AG09309 (cell line): ENCODE results near the gene CACNB2.

Experiments used
- DNase-seq: peaks from one replicate; pipeline ENCODE4 v3.0.0-alpha.2; 2010; ENCODE audit warnings: low read depth
- H3K4me3 ChIP-seq: 2 replicates; pipeline ENCODE4 v1.5.1; 2011; ENCODE audit warnings: mild to moderate bottlenecking, low read depth, low read length, moderate library complexity; ENCODE audit not compliant: control insufficient read depth
- TF ChIP-seq, protein P1 (sequence below): IDR thresholded peaks from 2 replicates; pipeline ENCODE4 v1.5.1; 2011; ENCODE audit warnings: mild to moderate bottlenecking, low read depth, low read length, inconsistent platforms; ENCODE audit not compliant: insufficient read depth, control insufficient read depth; ENCODE audit errors: missing control alignments

Gene CACNB2

GRCh38 chr10:18417950-18418527, 277.8 kb downstream of the CACNB2 start:
- no peak overlapping the region for H3K4me3 ChIP-seq
- TF ChIP-seq, protein P1, sequence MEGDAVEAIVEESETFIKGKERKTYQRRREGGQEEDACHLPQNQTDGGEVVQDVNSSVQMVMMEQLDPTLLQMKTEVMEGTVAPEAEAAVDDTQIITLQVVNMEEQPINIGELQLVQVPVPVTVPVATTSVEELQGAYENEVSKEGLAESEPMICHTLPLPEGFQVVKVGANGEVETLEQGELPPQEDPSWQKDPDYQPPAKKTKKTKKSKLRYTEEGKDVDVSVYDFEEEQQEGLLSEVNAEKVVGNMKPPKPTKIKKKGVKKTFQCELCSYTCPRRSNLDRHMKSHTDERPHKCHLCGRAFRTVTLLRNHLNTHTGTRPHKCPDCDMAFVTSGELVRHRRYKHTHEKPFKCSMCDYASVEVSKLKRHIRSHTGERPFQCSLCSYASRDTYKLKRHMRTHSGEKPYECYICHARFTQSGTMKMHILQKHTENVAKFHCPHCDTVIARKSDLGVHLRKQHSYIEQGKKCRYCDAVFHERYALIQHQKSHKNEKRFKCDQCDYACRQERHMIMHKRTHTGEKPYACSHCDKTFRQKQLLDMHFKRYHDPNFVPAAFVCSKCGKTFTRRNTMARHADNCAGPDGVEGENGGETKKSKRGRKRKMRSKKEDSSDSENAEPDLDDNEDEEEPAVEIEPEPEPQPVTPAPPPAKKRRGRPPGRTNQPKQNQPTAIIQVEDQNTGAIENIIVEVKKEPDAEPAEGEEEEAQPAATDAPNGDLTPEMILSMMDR, result no peak
- DNase-seq, result no peak

- TF ChIP-seq, protein P1, result no peak
- no peak overlapping the region for H3K4me3 ChIP-seq
- DNase-seq, result no peak
Observed at GRCh38 chr10:18418541-18419215, 278.5 kb downstream of the CACNB2 start.

GRCh38 chr10:18419945-18420344, 279.7 kb downstream of the CACNB2 start:
- H3K4me3 ChIP-seq, result no peak overlapping the region
- TF ChIP-seq, protein P1, result no peak
- DNase-seq, result no peak

- TF ChIP-seq, protein P1, result no peak
- no peak overlapping the region for H3K4me3 ChIP-seq
- DNase-seq, result no peak
Observed at GRCh38 chr10:18421726-18422293, 281.6 kb downstream of the CACNB2 start.

DNA sequence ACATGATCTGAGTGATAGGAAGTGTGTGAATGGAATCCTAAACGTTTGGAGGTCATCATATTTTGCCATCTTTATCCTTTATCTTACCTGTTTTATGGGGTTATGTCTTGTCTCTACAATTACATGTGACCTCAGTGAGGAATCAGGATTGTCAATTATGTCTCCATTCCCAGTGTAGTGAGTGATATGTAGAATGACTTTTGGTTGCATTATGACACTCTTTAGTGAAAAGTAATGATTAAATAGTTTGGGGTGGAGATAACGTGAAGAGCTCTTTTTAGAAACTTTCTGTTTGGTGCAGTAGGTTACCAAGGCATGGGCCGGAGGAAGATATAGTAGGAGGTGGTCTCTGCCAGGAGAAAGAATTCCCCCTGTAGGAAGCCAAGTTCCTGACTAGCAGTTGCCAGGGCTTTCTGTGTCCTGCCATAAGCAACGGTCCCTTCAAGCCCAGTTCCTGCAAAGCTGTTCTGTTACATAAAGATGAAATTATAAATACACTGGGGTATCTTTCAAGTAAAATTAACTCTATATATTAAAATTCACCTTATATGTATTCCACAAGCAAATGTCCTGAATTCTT, 282.9 kb downstream of the CACNB2 start:
- TF ChIP-seq, protein P1, result no peak
- DNase-seq, result no peak
- H3K4me3 ChIP-seq, result no peak overlapping the region

DNA sequence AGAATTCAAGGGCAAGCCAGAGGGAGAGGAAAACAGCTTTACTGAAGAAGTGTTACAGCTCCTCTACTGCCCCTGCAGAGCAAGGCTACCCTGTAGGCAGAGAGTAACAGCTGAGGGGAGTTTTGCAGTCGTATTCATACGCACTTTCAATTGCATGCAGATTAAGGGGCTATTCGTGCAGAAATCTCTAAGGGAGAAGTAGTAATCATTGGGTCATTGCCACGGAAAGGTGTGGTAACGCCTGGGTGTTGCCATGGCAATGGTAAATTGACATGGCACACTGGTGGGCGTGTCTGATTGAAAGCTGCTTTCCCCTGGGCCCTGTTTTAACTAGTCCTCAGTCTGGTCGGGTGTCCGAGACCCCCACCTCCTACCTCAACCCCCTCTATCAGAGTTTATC, 284.0 kb downstream of the CACNB2 start:
- DNase-seq, result no peak
- H3K4me3 ChIP-seq, result no peak overlapping the region
- TF ChIP-seq, protein P1, result no peak
